Measurements from ENCODE around the gene RCVRN.

- no peak for TF ChIP-seq CTCF (IDR thresholded peaks at IDR 0.05)
- no peak for TF ChIP-seq POLR2A (IDR thresholded peaks at IDR 0.05)
These were observed 38.3 kb upstream of the RCVRN start for GRCh38 chr17:9943343-9943742.

Measured in lower leg skin (tissue), 3 donors.